HepG2 (cell line): ENCODE data around the gene BRPF1. TPM values are rescaled to one million over a fixed set of nuclear protein-coding genes. Genes with fewer than 3 reads are reported as not detected.

Experiments
- ARNT ChIP-seq: fragments of 450-650 bp; IDR thresholded peaks from 2 replicates; pipeline ENCODE4 v1.6.1; 2017
- CBX1 ChIP-seq: IDR thresholded peaks from one replicate; pipeline ENCODE4 v1.6.1; 2016; ENCODE audit warnings: antibody characterized with exemption, low read depth
- HINFP ChIP-seq: sonication (generic); formaldehyde crosslinking; IDR thresholded peaks from 2 replicates; pipeline ENCODE4 v1.4.0; 2020; ENCODE audit warnings: low read depth, mild to moderate bottlenecking, missing genetic modification reagents
- IKZF5 ChIP-seq: IDR thresholded peaks from 2 replicates; pipeline ENCODE4 v1.6.1; 2018; ENCODE audit warnings: missing genetic modification reagents, mild to moderate bottlenecking, missing compliant biosample characterization
- ISL2 ChIP-seq: sonication (generic); formaldehyde crosslinking; IDR thresholded peaks from 2 replicates; pipeline ENCODE4 v1.5.0; 2020; ENCODE audit warnings: missing genetic modification reagents
- LRRFIP1 ChIP-seq: sonication (generic); formaldehyde crosslinking; conservative IDR thresholded peaks from 2 replicates; pipeline ENCODE4 v1.4.0; 2020; ENCODE audit warnings: missing genetic modification reagents
- MEIS1 ChIP-seq: sonication (generic); formaldehyde crosslinking; IDR thresholded peaks from 2 replicates; pipeline ENCODE4 v1.9.0; 2021; ENCODE audit warnings: mild to moderate bottlenecking, missing genetic modification reagents, moderate library complexity, borderline replicate concordance
- PAF1 ChIP-seq: IDR thresholded peaks from 2 replicates; pipeline ENCODE4 v1.6.1; 2016; ENCODE audit warnings: missing genetic modification reagents, missing compliant biosample characterization
- RAD51 ChIP-seq: fragments of 450-650 bp; IDR thresholded peaks from 2 replicates; pipeline ENCODE4 v1.6.1; 2016; ENCODE audit warnings: borderline replicate concordance
- SMYD3 ChIP-seq: sonication (generic); formaldehyde crosslinking; IDR thresholded peaks from 2 replicates; pipeline ENCODE4 v1.8.1; 2023; ENCODE audit warnings: mild to moderate bottlenecking, missing genetic modification reagents
- YEATS4 ChIP-seq: sonication (generic); formaldehyde crosslinking; IDR thresholded peaks from 2 replicates; pipeline ENCODE4 v1.4.0; 2020; ENCODE audit warnings: missing genetic modification reagents, borderline replicate concordance
- ZNF232 ChIP-seq: sonication (generic); formaldehyde crosslinking; IDR thresholded peaks from 2 replicates; pipeline ENCODE4 v1.4.0; 2020; ENCODE audit warnings: missing genetic modification reagents, borderline replicate concordance
- ZNF263 ChIP-seq: sonication (generic); formaldehyde crosslinking; IDR thresholded peaks from 2 replicates; pipeline ENCODE4 v1.4.0; 2020; ENCODE audit warnings: missing genetic modification reagents
- ZNF275 ChIP-seq: sonication (generic); formaldehyde crosslinking; IDR thresholded peaks from 2 replicates; pipeline ENCODE4 v1.8.0; 2022; ENCODE audit warnings: missing genetic modification reagents, mild to moderate bottlenecking, inconsistent platforms, borderline replicate concordance
- ZNF646 ChIP-seq: sonication (generic); formaldehyde crosslinking; IDR thresholded peaks from 2 replicates; pipeline ENCODE4 v1.9.0; 2021; ENCODE audit warnings: mild to moderate bottlenecking, missing genetic modification reagents
- polyA plus RNA-seq, 8 experiments: library from polyadenylated mRNA; depleted of rRNA in 3 of 8; stranded (reverse) in 7 of 8; unstranded in 1 of 8; fragments of >200 nt; fragmentation: Illumina TruSeq in 4 of 8; extraction: Trizol in 4 of 8; gene quantifications; 2 replicates each; pipeline versions ENCODE4 v1.2.1 to v1.2.3, GENCODE V29; 2011 to 2016; ENCODE audit warnings: low read depth in 4 of 8, missing spikeins in 1 of 8, mixed read lengths in 1 of 8; ENCODE audit not compliant: insufficient read depth in 1 of 8
- total RNA-seq, 5 experiments: library from RNA; depleted of rRNA; stranded (reverse); fragments of >200 nt; fragmentation: Illumina TruSeq; extraction: Trizol; gene quantifications; 2 replicates each; pipeline ENCODE4 v1.2.3, GENCODE V29; 2016; ENCODE audit warnings: low read depth in 1 of 5

The BRPF1 gene
- total and polyA plus RNA-seq, 2 of the 13 experiments (the other 11 are each of a cell fraction or from before 2014, with no cell fraction given), result 7.3 to 10.0 TPM

GRCh38 chr3:9792405-9793160, 61.0 kb downstream of the BRPF1 start, which contains the start of the genes ARPC4 and TADA3 (continued):
- TF ChIP-seq HINFP (0 out of 2 replicates have a peak, but pooled peaks have one; percentile 44), MEIS1 (CRISPR knock-in tag) (0 out of 2 replicates have a peak, but pooled peaks have one; percentile 47), IKZF5 (CRISPR knock-in tag) (no peak; the same call in 1 of the 2 replicates), ZNF263 (CRISPR knock-in tag) (no peak), PAF1 (CRISPR knock-in tag) (no peak), ZNF232 (CRISPR knock-in tag) (0 out of 2 replicates have a peak, but pooled peaks have one; percentile 20), RAD51 (no peak), ZNF646 (CRISPR knock-in tag) (no peak), ZNF275 (no peak), ARNT (no peak), SMYD3 (no peak), CBX1 (no peak), YEATS4 (CRISPR knock-in tag) (peak; percentile 27; the same call in 1 of the 2 replicates), ISL2 (peak; percentile 27; the same call in 1 of the 2 replicates), LRRFIP1 (CRISPR knock-in tag) (no peak)
